ENCODE measurements around the gene LHPP.

The LHPP gene

DNA sequence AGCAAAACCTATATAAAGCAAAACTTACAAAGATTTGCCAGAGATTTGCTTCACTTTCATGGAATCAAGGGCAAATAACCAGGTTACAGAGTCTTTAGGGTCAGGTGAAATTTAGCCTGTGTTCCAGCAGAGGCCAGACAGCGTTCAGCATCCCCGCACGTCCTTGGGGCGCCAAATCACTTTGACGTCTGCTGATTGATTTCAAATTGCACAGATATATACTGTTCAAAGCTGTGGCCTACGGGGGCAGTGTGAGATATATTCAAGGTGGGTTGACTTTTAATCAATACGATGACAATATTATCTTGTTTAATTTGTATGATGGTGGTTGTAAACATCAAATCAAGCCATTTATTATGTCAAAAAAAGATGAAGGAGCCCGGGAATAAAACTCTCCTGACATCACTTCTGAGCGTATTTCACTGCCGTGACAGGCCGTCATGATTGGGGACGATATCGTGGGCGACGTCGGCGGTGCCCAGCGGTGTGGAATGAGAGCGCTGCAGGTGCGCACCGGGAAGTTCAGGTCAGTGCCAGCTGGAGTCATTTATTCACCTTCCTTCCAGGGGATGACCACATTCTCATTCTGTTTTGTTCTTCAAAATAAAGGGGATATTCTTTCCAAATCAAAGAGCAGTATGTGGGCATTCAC, 55.2 kb downstream of the LHPP start:
- TF ChIP-seq, protein P1, sequence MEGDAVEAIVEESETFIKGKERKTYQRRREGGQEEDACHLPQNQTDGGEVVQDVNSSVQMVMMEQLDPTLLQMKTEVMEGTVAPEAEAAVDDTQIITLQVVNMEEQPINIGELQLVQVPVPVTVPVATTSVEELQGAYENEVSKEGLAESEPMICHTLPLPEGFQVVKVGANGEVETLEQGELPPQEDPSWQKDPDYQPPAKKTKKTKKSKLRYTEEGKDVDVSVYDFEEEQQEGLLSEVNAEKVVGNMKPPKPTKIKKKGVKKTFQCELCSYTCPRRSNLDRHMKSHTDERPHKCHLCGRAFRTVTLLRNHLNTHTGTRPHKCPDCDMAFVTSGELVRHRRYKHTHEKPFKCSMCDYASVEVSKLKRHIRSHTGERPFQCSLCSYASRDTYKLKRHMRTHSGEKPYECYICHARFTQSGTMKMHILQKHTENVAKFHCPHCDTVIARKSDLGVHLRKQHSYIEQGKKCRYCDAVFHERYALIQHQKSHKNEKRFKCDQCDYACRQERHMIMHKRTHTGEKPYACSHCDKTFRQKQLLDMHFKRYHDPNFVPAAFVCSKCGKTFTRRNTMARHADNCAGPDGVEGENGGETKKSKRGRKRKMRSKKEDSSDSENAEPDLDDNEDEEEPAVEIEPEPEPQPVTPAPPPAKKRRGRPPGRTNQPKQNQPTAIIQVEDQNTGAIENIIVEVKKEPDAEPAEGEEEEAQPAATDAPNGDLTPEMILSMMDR (IDR thresholded peaks at IDR 0.05; ENCODE audit: insufficient read depth, low read length, poor library complexity, severe bottlenecking), result no peak
- H3K36me3 ChIP-seq (ENCODE audit: control insufficient read depth, insufficient read depth, low read length), result no peaks in the 10 kb centered on the region
- DNase-seq (ENCODE audit: extremely low read depth, insufficient read length), result no peak
- H3K27me3 ChIP-seq (replicated peaks; ENCODE audit: control insufficient read depth, insufficient read depth, low read length), result no peaks in the 10 kb centered on the region
- H3K4me3 ChIP-seq (replicated peaks; ENCODE audit: low read depth, low read length), result no peak overlapping the region

- no peak for DNase-seq (ENCODE audit: extremely low read depth, insufficient read length)
- TF ChIP-seq, protein P1 (IDR thresholded peaks at IDR 0.05; ENCODE audit: insufficient read depth, low read length, poor library complexity, severe bottlenecking), result no peak
- Histone ChIP-seq H3K36me3 (ENCODE audit: control insufficient read depth, insufficient read depth, low read length) (no peaks in the 10 kb centered on the region), H3K4me3 (replicated peaks; ENCODE audit: low read depth, low read length) (no peak overlapping the region), H3K27me3 (replicated peaks; ENCODE audit: control insufficient read depth, insufficient read depth, low read length) (no peaks in the 10 kb centered on the region)
Measured at GRCh38 chr10:124517461-124517860, 55.8 kb downstream of the LHPP start.

- no peaks in the 10 kb centered on the region for H3K36me3 ChIP-seq (ENCODE audit: control insufficient read depth, insufficient read depth, low read length)
- no peak overlapping the region for H3K4me3 ChIP-seq (replicated peaks; ENCODE audit: low read depth, low read length)
- TF ChIP-seq, protein P1 (IDR thresholded peaks at IDR 0.05; ENCODE audit: insufficient read depth, low read length, poor library complexity, severe bottlenecking), result no peak
- no peak for DNase-seq (ENCODE audit: extremely low read depth, insufficient read length)
- H3K27me3 ChIP-seq (replicated peaks; ENCODE audit: control insufficient read depth, insufficient read depth, low read length), result no peaks in the 10 kb centered on the region
Measured at GRCh38 chr10:124517931-124518330, 56.3 kb downstream of the LHPP start.

DNA sequence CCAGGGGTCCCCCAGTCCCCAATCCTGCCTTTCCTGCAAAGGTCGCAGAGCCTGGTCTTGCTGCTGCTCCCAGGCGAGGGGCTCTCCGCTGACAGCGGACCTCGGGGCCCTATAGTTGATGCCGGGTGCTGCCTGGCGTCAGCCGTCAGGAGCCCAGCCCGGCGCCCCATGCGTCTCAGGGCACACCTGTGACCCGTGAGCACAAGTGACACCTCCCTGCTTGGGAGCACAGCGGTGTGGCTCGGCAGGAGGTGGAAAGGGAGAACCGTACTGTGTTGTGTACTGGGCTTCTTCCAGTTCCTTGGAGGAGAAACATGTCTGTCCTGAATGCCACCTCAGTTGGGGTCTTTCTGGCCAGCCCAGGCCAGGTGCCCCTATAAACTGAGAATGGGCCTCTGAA, 56.7 kb downstream of the LHPP start:
- DNase-seq (ENCODE audit: extremely low read depth, insufficient read length), result no peak
- H3K27me3 ChIP-seq (replicated peaks; ENCODE audit: control insufficient read depth, insufficient read depth, low read length), result no peaks in the 10 kb centered on the region
- no peak overlapping the region for H3K4me3 ChIP-seq (replicated peaks; ENCODE audit: low read depth, low read length)
- H3K36me3 ChIP-seq (ENCODE audit: control insufficient read depth, insufficient read depth, low read length), result no peaks in the 10 kb centered on the region
- TF ChIP-seq, protein P1 (IDR thresholded peaks at IDR 0.05; ENCODE audit: insufficient read depth, low read length, poor library complexity, severe bottlenecking), result no peak

DNA sequence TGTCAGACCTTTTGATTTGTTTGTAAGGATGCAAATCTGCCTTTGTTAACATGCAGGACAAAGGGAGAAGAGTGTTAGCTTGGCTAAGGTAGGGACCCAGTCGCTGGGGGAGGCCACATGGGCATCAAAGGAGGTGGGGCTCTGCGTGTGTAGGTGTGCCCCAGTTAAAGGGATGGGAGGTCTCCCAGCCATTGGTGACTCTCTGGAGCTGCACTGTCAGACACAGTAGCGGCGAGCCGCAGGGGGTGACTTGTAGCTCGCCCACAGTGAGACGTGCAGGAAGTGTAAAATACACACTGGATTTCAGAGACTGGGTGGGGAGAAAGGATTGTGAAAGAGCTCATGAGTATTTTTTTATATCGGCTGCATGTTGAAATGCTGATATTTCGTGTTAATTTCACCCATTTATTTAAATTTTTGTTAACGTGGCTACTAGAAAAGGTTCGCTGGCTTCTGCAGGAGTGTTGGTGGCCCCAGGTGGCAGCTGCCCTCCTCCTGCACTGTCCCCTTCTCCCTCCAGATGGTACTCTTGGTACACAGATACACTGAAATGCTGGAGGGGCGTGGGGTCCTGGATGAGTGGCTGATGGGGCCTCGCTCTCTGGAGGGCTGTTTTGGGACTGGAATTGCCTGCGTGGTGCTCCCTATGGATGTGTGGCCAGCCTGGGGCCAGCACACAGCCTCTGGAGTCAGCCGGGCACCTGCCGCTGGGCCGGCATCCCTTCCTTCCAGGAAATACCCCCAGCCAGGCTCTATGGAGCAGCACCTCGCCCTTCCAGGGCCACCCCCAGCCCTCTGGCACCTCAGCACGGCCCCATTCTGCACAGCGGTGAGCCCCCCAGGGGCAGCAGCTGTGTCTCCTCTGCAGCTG, 59.2 kb downstream of the LHPP start:
- TF ChIP-seq, protein P1 (IDR thresholded peaks at IDR 0.05; ENCODE audit: insufficient read depth, low read length, poor library complexity, severe bottlenecking), result no peak
- no peak overlapping the region for H3K4me3 ChIP-seq (replicated peaks; ENCODE audit: low read depth, low read length)
- H3K27me3 ChIP-seq (replicated peaks; ENCODE audit: control insufficient read depth, insufficient read depth, low read length), result no peaks in the 10 kb centered on the region; the same call in 1 of the 2 replicates
- DNase-seq (ENCODE audit: extremely low read depth, insufficient read length), result no peak
- H3K36me3 ChIP-seq (ENCODE audit: control insufficient read depth, insufficient read depth, low read length), result no peaks in the 10 kb centered on the region
